ENCODE measurements around the gene CAMKMT.

DNA sequence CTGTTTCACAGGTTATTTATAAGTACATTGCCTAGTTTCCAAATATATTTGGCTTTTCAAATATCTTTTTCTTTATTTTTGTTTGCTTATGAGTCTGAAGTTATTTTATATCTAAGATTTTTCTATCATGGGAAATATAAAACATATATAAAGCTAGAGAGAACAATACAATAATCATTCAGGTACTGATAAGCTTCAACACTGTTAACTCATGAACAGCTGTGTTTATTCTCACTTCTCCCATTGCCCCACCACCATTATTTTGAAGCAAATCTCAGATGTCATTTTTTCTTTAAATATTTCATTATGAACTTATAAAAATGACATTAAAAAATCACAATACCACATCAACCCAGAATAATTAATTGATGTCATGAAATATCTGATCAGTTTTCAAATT, 9.7 kb downstream of the CAMKMT start:
- TF ChIP-seq, protein P1, sequence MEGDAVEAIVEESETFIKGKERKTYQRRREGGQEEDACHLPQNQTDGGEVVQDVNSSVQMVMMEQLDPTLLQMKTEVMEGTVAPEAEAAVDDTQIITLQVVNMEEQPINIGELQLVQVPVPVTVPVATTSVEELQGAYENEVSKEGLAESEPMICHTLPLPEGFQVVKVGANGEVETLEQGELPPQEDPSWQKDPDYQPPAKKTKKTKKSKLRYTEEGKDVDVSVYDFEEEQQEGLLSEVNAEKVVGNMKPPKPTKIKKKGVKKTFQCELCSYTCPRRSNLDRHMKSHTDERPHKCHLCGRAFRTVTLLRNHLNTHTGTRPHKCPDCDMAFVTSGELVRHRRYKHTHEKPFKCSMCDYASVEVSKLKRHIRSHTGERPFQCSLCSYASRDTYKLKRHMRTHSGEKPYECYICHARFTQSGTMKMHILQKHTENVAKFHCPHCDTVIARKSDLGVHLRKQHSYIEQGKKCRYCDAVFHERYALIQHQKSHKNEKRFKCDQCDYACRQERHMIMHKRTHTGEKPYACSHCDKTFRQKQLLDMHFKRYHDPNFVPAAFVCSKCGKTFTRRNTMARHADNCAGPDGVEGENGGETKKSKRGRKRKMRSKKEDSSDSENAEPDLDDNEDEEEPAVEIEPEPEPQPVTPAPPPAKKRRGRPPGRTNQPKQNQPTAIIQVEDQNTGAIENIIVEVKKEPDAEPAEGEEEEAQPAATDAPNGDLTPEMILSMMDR (IDR thresholded peaks at IDR 0.05) = no peak
- TF ChIP-seq EZH2 (IDR thresholded peaks at IDR 0.05; ENCODE audit: borderline replicate concordance, insufficient read depth, low read depth, low read length, poor library complexity, severe bottlenecking) = no peak

All from B cell (primary cell).